H1 (cell line): ENCODE data around the gene L3MBTL1. TPM values are rescaled to one million over a fixed set of nuclear protein-coding genes. Genes with fewer than 3 reads are reported as not detected.

Experiments used
- CTCF ChIA-PET: fragments of 300-600 bp; sonication (Branson Sonifier 250); formaldehyde crosslinking; loops from one replicate; lab custom pipeline; 2021; ENCODE audit not compliant: partially characterized antibody; lab: Charles Lee
- POLR2A ChIA-PET: fragments of 300-600 bp; sonication (Branson Sonifier 250); formaldehyde crosslinking; loops from one replicate; lab custom pipeline; 2021; ENCODE audit warnings: inconsistent platforms; ENCODE audit not compliant: partially characterized antibody; lab: Charles Lee
- DNase-seq, 2 experiments: peaks; one replicate each; pipeline versions ENCODE4 v3.0.0 to v3.0.0-alpha.2; 2010 to 2022; ENCODE audit warnings: low spot score in 2 of 2, low read depth in 1 of 2, mixed read lengths in 1 of 2
- FAIRE-seq: peaks from 2 replicates; lab custom pipeline; 2011; peaks lifted over from hg19 to GRCh38; lab: Jason Lieb, UNC
- H2AFZ ChIP-seq: 2 replicates; pipeline ENCODE4 v1.8.1; 2012; ENCODE audit warnings: low read length, inconsistent platforms
- H2AK5ac ChIP-seq: 2 replicates; pipeline ENCODE4 v1.6.1; 2013; ENCODE audit warnings: low read depth, low read length
- H2BK120ac ChIP-seq: replicated peaks from 2 replicates; pipeline ENCODE3; 2013; ENCODE audit warnings: low read depth, low read length, inconsistent platforms
- H2BK12ac ChIP-seq: 2 replicates; pipeline ENCODE4 v1.6.1; 2013; ENCODE audit warnings: low read depth, low read length
- H2BK15ac ChIP-seq: 2 replicates; pipeline ENCODE4 v1.6.1; 2013; ENCODE audit warnings: low read length
- H2BK20ac ChIP-seq: 2 replicates; pipeline ENCODE4 v1.6.1; 2013; ENCODE audit warnings: low read length
- H2BK5ac ChIP-seq: 2 replicates; pipeline ENCODE4 v1.6.1; 2013; ENCODE audit warnings: low read depth, low read length
- H3K14ac ChIP-seq: 2 replicates; pipeline ENCODE4 v1.6.1; 2013; ENCODE audit warnings: inconsistent platforms; ENCODE audit not compliant: insufficient read length
- H3K18ac ChIP-seq: 2 replicates; pipeline ENCODE4 v1.6.1; 2013; ENCODE audit warnings: low read length; ENCODE audit errors: extremely low read depth
- H3K23ac ChIP-seq: 2 replicates; pipeline ENCODE4 v1.6.1; 2013; ENCODE audit warnings: inconsistent platforms; ENCODE audit not compliant: insufficient read length
- H3K23me2 ChIP-seq: 2 replicates; pipeline ENCODE4 v1.6.1; 2013; ENCODE audit warnings: low read depth, low read length
- H3K27ac ChIP-seq: 2 replicates; pipeline ENCODE4 v1.6.1; 2011; ENCODE audit warnings: low read depth, low read length, inconsistent platforms
- H3K27me3 ChIP-seq, 4 experiments: replicated peaks in 1 of 4; 1 replicate in 1 of 4; 2 replicates in 3 of 4; pipeline versions ENCODE4 v1.6.1 to v1.8.1; 2011 to 2013; ENCODE audit warnings: low read length in 3 of 4, mild to moderate bottlenecking in 3 of 4, inconsistent platforms in 2 of 4, mixed read lengths in 2 of 4, moderate library complexity in 1 of 4; ENCODE audit not compliant: control insufficient read depth in 3 of 4, insufficient read depth in 3 of 4; ENCODE audit errors: extremely low read depth in 1 of 4
- H3K36me3 ChIP-seq, 4 experiments: 2 replicates each; pipeline versions ENCODE4 v1.6.1 to v1.8.1; 2011 to 2013; ENCODE audit warnings: mild to moderate bottlenecking in 4 of 4, low read length in 3 of 4, moderate library complexity in 2 of 4, control low read depth in 1 of 4, inconsistent platforms in 1 of 4; ENCODE audit not compliant: insufficient read depth in 4 of 4, control insufficient read depth in 2 of 4
- H3K4ac ChIP-seq: replicated peaks from 2 replicates; pipeline ENCODE3; 2013; ENCODE audit warnings: low read length, low read depth, mixed read lengths, inconsistent platforms; ENCODE audit not compliant: insufficient read length
- H3K4me1 ChIP-seq, 4 experiments: replicated peaks in 1 of 4; 1 replicate in 1 of 4; 2 replicates in 3 of 4; pipeline versions ENCODE4 v1.6.1 to v1.8.1; 2011 to 2013; ENCODE audit warnings: low read length in 3 of 4, inconsistent platforms in 2 of 4, mixed read lengths in 1 of 4; ENCODE audit not compliant: insufficient read depth in 4 of 4, control insufficient read depth in 3 of 4
- H3K4me2 ChIP-seq, 2 experiments: 2 replicates each; pipeline versions ENCODE4 v1.6.1 to v1.8.1; 2011 to 2013; ENCODE audit warnings: low read depth in 2 of 2, low read length in 2 of 2, control low read depth in 1 of 2, inconsistent platforms in 1 of 2, mild to moderate bottlenecking in 1 of 2; ENCODE audit not compliant: insufficient read depth in 1 of 2
- H3K4me3 ChIP-seq, 4 experiments: fragments of 200-600, 300-600 bp in 1 of 4; sonication (generic), shearing (Covaris generic), sonication (Bioruptor Twin) in 1 of 4; 2 replicates each; pipeline versions ENCODE4 v1.5.1 to v1.8.1; 2011 to 2016; ENCODE audit warnings: low read length in 4 of 4, low read depth in 3 of 4, control low read depth in 2 of 4, inconsistent platforms in 2 of 4, mild to moderate bottlenecking in 2 of 4, mixed read lengths in 1 of 4, moderate library complexity in 1 of 4; ENCODE audit not compliant: insufficient read depth in 2 of 4; ENCODE audit errors: extremely low read depth in 1 of 4
- H3K56ac ChIP-seq: replicated peaks from 2 replicates; pipeline ENCODE3; 2013; ENCODE audit warnings: low read depth, mild to moderate bottlenecking, mixed read lengths, low read length, inconsistent platforms; ENCODE audit not compliant: insufficient read length
- H3K79me1 ChIP-seq: 2 replicates; pipeline ENCODE4 v1.6.1; 2013; ENCODE audit warnings: low read depth, low read length, control low read depth
- H3K79me2 ChIP-seq, 2 experiments: 2 replicates each; pipeline versions ENCODE4 v1.6.1 to v1.8.1; 2012 to 2013; ENCODE audit warnings: low read length in 2 of 2, mild to moderate bottlenecking in 2 of 2, inconsistent platforms in 1 of 2; ENCODE audit not compliant: insufficient read depth in 2 of 2, control insufficient read depth in 1 of 2
- H3K9ac ChIP-seq, 4 experiments: replicated peaks in 1 of 4; 1 replicate in 1 of 4; 2 replicates in 3 of 4; pipeline versions ENCODE4 v1.6.1 to v1.8.1; 2011 to 2013; ENCODE audit warnings: low read depth in 3 of 4, low read length in 3 of 4, control low read depth in 2 of 4, mild to moderate bottlenecking in 2 of 4, moderate library complexity in 2 of 4, inconsistent platforms in 1 of 4; ENCODE audit errors: extremely low read depth in 1 of 4
- H3K9me3 ChIP-seq, 2 experiments: 2 replicates each; pipeline versions ENCODE4 v1.6.1 to v1.8.1; 2012 to 2013; ENCODE audit warnings: mild to moderate bottlenecking in 2 of 2, moderate library complexity in 2 of 2, control low read depth in 1 of 2, inconsistent platforms in 1 of 2, low read depth in 1 of 2, low read length in 1 of 2, mixed read lengths in 1 of 2; ENCODE audit not compliant: insufficient read depth in 2 of 2
- H4K20me1 ChIP-seq, 2 experiments: replicated peaks in 1 of 2; 2 replicates each; pipeline versions ENCODE3 to v1.8.1; 2011 to 2013; ENCODE audit warnings: inconsistent platforms in 2 of 2, low read length in 2 of 2, mild to moderate bottlenecking in 1 of 2; ENCODE audit not compliant: insufficient read depth in 2 of 2, control insufficient read depth in 1 of 2
- H4K5ac ChIP-seq: 2 replicates; pipeline ENCODE4 v1.6.1; 2013; ENCODE audit warnings: low read length, low read depth, mixed read lengths, inconsistent platforms; ENCODE audit not compliant: insufficient read length
- H4K8ac ChIP-seq: 2 replicates; pipeline ENCODE4 v1.8.0; 2013; ENCODE audit warnings: mild to moderate bottlenecking, moderate library complexity, low read length, inconsistent platforms; ENCODE audit not compliant: insufficient read depth; ENCODE audit errors: extremely low read depth
- H4K91ac ChIP-seq: replicated peaks from 2 replicates; pipeline ENCODE3; 2013; ENCODE audit warnings: low read length, mixed read lengths, inconsistent platforms; ENCODE audit not compliant: insufficient read length
- CBX8 ChIP-seq: fragments of 300-800, 300-1000 bp; sonication (generic); IDR thresholded peaks from 2 replicates; pipeline ENCODE4 v1.7.1; 2016; ENCODE audit warnings: low read depth, low read length, borderline replicate concordance
- EGR1 ChIP-seq: IDR thresholded peaks from 2 replicates; pipeline ENCODE4 v1.6.1; 2011; ENCODE audit warnings: low read depth, low read length, borderline replicate concordance
- EZH2 ChIP-seq: fragments of 200-600 bp; sonication (generic); IDR thresholded peaks from 2 replicates; pipeline ENCODE4 v1.7.1; 2012; ENCODE audit warnings: low read depth, mild to moderate bottlenecking, moderate library complexity, low read length, inconsistent platforms; ENCODE audit not compliant: severe bottlenecking
- HDAC6 ChIP-seq: IDR thresholded peaks from one replicate; pipeline ENCODE4 v1.7.1; 2012; ENCODE audit warnings: low read depth, mild to moderate bottlenecking, inconsistent platforms, low read length, moderate library complexity
- PHF8 ChIP-seq: fragments of 200-600 bp; sonication (generic); conservative IDR thresholded peaks from 2 replicates; pipeline ENCODE4 v1.7.1; 2012; ENCODE audit warnings: low read depth, mild to moderate bottlenecking, inconsistent platforms, low read length, moderate library complexity
- TAF7 ChIP-seq: optimal IDR thresholded peaks from 2 replicates; pipeline ENCODE3; 2011; ENCODE audit warnings: low read depth, mild to moderate bottlenecking, inconsistent platforms, low read length, moderate library complexity, borderline replicate concordance
- WGBS, 2 experiments: shearing (Covaris generic) in 1 of 2; methylation state at CpG; one replicate each; pipeline versions ENCODE4 v1.1.6 to v1.1.7; 2013 to 2015; ENCODE audit warnings: low lambda C conversion rate in 2 of 2, mixed read lengths in 2 of 2, inconsistent platforms in 1 of 2, low coverage in 1 of 2, missing lambda C conversion rate in 1 of 2; ENCODE audit not compliant: insufficient replicate concordance in 2 of 2, insufficient coverage in 1 of 2, insufficient read length in 1 of 2; ENCODE audit errors: extremely low coverage in 1 of 2, missing lambda C conversion rate in 1 of 2; 5-methylcytosine and 5-hydroxymethylcytosine counted together
- polyA plus RNA-seq, 7 experiments: library from polyadenylated mRNA; depleted of rRNA in 3 of 7; stranded (reverse) in 5 of 7; unstranded in 2 of 7; fragments of >200 nt in 5 of 7; fragments of 200-250 nt in 2 of 7; gene quantifications; 1 replicate in 5 of 7; 2 replicates in 1 of 7; 4 replicates in 1 of 7; pipeline versions ENCODE4 v1.2.1 to v1.2.3, GENCODE V29; 2011 to 2013; ENCODE audit warnings: missing spikeins in 2 of 7, mixed read lengths in 2 of 7
- total RNA-seq: library from RNA; stranded (reverse); fragmentation: NEBNext Ultra II Directional; extraction: Animal tissue kit (Norgen Biotek cat#: 25700); gene quantifications from 2 replicates; pipeline ENCODE4 v1.2.1, GENCODE V29; 2021
- TF ChIP-seq, protein P1 (sequence below), 3 experiments: IDR thresholded peaks; 1 replicate in 2 of 3; 2 replicates in 1 of 3; pipeline versions ENCODE4 v1.5.1 to v1.6.1; 2011; ENCODE audit warnings: low read length in 3 of 3, mild to moderate bottlenecking in 3 of 3, inconsistent platforms in 2 of 3, low read depth in 1 of 3, moderate library complexity in 1 of 3; ENCODE audit not compliant: insufficient read depth in 1 of 3; ENCODE audit errors: control extremely low read depth in 1 of 3
- TF ChIP-seq, protein P2 (sequence below): IDR thresholded peaks from 2 replicates; pipeline ENCODE4 v1.6.1; 2011; ENCODE audit warnings: low read depth, mild to moderate bottlenecking, low read length; ENCODE audit not compliant: insufficient read depth

Gene L3MBTL1
- total and polyA plus RNA-seq, 2 of the 8 experiments (the other 6 are each of a cell fraction or from before 2014, with no cell fraction given) = 11.9 to 17.0 TPM

DNA sequence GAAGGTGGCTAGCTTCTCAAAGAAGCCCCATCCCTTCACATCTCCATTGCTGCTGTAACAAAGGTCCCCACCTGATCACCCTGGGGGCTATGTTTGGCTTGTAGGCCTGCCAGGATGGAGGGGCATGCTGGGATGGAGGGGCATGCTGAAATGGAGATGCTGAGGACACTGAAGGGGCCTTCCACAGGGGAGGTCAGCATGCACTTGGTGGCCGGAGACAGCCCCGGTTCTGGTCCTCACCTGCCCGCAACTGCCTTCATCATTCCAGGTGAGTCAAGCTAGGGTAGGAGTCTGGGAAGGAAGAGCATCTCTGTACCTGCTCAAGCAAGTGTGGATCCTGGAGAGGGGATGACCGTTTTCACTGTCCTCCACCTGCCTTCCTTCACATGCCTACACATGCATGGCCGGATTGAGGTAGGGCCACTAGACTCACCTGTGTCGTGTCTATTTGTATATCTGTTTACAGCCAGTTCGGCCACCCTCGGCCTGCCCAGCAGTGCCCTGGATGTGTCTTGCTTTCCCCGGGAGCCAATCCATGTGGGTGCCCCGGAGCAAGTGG, 6.0 kb downstream of the L3MBTL1 start:
- Histone ChIP-seq H2AK5ac (peak overlapping the region; percentile 44; the same call in 1 of the 2 replicates), H2AFZ (no peak overlapping the region), H3K23me2 (0 out of 2 replicates have a peak, but pooled peaks cover 5% of the 10 kb centered on the region), H4K8ac (peak overlapping the region; percentile 85), H2BK12ac (no peak overlapping the region), H3K18ac (no peak overlapping the region), H3K56ac (no peak overlapping the region), H2BK5ac (no peak overlapping the region), H3K36me3 (peaks cover 0 to 5% (median 0%) of the 10 kb centered on the region in 4 experiments; a peak in 1 of 8 replicates), H3K27ac (0 out of 2 replicates have a peak overlapping the region, but pooled peaks have one; percentile 12), H4K20me1 (no peaks in the 10 kb centered on the region), H3K4ac (no peak overlapping the region), H2BK120ac (no peak overlapping the region), H3K4me2 (peak overlapping the region; percentile 70 to 73), H3K79me1 (no peaks in the 10 kb centered on the region), H3K14ac (no peak overlapping the region), H3K4me1 (peaks cover 0 to 3% (median under 1%) of the 10 kb centered on the region in 4 experiments; a peak in 5 of 7 replicates), H3K23ac (no peak overlapping the region), H4K91ac (no peak overlapping the region), H3K27me3 (no peaks in the 10 kb centered on the region), H2BK20ac (no peak overlapping the region), H3K4me3 (peak overlapping the region; percentile 52 to 60 (median 57)), H3K9me3 (no peaks in the 10 kb centered on the region), H4K5ac (no peak overlapping the region), H2BK15ac (no peak overlapping the region), H3K9ac (peak overlapping the region in 3 of 4 experiments; percentile 63 to 84 (median 66); a peak in 6 of 7 replicates), H3K79me2 (peaks cover 0 to 14% of the 10 kb centered on the region in 2 experiments; a peak in 1 of 4 replicates)
- DNase-seq (no peak), FAIRE-seq (no peak)
- 63% methylated on average over 10 of the region's 10 CpGs; no CpG with 5 or more reads in 1 of the 2 experiments for WGBS, 2 experiments
- POLR2A ChIA-PET = interaction anchor here (0.9 to 3.9 kb wide), 5 partner anchors 16 to 165 kb away, joined by 3 to 29 read pairs (median 6); partner anchors contain the start of gene SRSF6
- TF ChIP-seq PHF8 (peak; percentile 37; the same call in 1 of the 2 replicates), EGR1 (no peak), CBX8 (no peak), EZH2 (no peak), HDAC6 (no peak), TAF7 (no peak)
- TF ChIP-seq, protein P1, sequence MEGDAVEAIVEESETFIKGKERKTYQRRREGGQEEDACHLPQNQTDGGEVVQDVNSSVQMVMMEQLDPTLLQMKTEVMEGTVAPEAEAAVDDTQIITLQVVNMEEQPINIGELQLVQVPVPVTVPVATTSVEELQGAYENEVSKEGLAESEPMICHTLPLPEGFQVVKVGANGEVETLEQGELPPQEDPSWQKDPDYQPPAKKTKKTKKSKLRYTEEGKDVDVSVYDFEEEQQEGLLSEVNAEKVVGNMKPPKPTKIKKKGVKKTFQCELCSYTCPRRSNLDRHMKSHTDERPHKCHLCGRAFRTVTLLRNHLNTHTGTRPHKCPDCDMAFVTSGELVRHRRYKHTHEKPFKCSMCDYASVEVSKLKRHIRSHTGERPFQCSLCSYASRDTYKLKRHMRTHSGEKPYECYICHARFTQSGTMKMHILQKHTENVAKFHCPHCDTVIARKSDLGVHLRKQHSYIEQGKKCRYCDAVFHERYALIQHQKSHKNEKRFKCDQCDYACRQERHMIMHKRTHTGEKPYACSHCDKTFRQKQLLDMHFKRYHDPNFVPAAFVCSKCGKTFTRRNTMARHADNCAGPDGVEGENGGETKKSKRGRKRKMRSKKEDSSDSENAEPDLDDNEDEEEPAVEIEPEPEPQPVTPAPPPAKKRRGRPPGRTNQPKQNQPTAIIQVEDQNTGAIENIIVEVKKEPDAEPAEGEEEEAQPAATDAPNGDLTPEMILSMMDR (IDR thresholded peaks at IDR 0.05; ENCODE audit: control extremely low read depth in 1 of 3, insufficient read depth in 1 of 3, low read depth in 1 of 3, low read length in 3 of 3) = no peak
- TF ChIP-seq, protein P2, sequence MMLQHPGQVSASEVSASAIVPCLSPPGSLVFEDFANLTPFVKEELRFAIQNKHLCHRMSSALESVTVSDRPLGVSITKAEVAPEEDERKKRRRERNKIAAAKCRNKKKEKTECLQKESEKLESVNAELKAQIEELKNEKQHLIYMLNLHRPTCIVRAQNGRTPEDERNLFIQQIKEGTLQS = no peak
- CTCF ChIA-PET = no interaction called here
